Stimulated activated CD8-positive, alpha-beta memory T cell treated with anti-CD3 and anti-CD28 coated beads, Interleukin-7, amount 100 ng/mL, for 24 hours (primary cell): Measurements from ENCODE around the gene KIAA1191.

Experiments used
- DNase-seq: peaks from one replicate; pipeline ENCODE4 v3.0.0-alpha.2; 2020; ENCODE audit warnings: low read depth

KIAA1191 gene

GRCh38 chr5:176389135-176390123, 27.9 kb upstream of the KIAA1191 start:
- DNase-seq, result no peak

DNA sequence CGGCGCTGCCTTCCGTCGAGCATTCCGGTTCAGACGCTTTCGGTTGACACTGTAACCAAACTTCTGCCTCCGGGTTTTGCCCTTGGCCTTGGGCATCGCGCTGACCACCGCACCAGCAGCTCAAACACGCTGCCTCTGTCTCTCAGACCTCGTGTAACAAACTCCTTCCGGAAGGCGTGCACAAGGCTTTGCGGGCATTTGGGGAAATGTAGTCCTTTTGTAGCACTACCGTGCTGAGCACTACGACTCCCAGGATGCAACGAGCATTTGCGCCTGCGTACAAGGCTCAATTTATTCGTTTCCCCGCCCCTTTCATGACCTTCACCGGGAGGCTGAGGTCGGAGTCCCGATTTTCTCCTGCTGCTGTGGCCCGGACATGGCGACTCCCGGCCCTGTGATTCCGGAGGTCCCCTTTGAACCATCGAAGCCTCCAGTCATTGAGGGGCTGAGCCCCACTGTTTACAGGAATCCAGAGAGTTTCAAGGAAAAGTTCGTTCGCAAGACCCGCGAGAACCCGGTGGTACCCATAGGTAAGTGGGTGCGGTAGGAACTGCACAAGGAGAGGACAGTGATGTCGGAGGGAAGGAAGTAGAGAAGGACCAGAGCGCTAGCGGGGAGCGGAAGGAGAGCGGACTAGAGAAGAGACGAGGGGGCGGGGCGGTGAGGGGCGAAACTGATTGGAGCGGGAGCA, 27.0 kb upstream of the KIAA1191 start, which contains the start of the genes HIGD2A and NOP16:
HIGD2A (plus strand) TSS at position 308 of the 691 bp plus-strand sequence; CDS start at position 377, 69 bp downstream.
NOP16 (minus strand) TSS at position 155 of the 691 bp plus-strand sequence; CDS start at position 96, 59 bp downstream.
- peak; percentile 98 for DNase-seq

DNA sequence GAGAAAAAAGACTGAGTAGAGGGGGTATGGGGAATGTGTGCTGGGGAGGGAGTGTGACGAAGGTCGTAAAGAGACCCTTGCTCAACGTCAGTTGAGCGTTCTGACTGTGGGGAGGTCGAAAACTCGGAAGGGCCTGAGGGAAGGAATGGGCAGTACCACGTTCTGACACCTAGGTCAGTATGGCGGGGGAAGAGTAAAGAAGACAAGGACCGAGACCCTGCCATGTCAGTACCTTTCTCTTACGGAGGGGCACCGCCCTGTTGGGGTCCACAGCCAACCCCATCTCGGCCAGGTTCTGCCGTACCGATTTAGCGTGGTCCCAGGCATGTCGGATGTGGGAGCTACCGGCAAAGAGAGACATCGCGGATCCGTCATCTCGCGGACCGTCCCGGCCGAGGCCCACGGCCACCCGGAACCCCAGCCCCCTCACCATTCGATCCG, 26.5 kb upstream of the KIAA1191 start:
- DNase-seq, result no peak

DNA sequence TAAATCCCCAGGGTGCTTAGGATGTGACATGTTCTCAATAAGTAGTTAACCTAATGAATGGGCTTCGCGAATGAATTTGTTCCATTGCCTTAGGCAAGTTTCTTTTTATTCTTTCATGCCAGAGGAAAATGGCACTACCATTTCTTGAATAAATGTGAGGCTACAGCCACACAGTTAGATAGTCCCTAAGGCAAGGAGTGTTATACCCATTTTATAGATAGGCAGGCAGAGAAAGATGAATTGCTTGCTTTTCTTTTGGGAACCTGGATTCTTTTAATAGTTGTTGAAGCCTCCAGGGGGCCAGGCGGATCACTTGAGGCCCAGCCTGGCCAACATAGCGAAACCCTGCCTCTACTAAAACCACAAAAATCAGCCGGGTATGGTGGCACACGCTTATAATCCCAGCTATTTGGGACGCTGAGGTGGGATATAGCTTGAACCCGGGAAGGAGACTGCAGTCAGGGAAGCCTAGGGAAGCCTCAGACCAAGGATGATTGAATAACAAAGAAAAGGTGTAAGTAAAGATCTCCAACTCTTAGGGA, 25.9 kb upstream of the KIAA1191 start:
- DNase-seq, result no peak

GRCh38 chr5:176386491-176386890, 24.9 kb upstream of the KIAA1191 start:
- DNase-seq, result no peak

GRCh38 chr5:176384991-176385390, 23.4 kb upstream of the KIAA1191 start:
- no peak for DNase-seq

DNA sequence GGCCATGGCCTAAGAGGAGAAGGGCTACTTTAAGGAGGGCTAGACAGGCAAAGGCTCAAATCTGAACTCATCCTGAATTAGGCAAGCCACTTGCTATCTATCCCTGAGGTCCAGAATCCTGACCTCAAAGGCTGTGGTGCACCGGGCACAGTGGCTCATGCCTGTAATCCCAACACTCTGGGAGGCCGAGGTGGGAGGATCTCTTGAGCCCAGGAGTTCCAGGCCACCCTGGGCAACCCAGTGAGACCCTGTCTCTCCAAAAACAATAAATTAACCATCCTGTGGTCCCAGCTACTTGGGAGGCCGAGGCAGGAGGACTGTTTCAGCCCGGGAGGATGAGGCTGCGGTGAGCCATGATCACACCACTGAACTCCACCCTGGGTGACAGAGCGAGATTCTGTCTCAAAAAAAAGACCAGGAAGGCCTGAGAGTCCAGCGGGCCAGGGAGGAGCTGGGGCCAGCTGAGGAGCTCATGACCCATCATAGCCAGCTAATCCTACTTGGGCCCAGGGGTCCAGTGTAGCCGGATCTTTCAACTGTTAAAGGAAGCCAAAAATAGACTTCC, 22.9 kb upstream of the KIAA1191 start:
- no peak for DNase-seq

GRCh38 chr5:176383961-176384360, 22.4 kb upstream of the KIAA1191 start:
- DNase-seq, result no peak

DNA sequence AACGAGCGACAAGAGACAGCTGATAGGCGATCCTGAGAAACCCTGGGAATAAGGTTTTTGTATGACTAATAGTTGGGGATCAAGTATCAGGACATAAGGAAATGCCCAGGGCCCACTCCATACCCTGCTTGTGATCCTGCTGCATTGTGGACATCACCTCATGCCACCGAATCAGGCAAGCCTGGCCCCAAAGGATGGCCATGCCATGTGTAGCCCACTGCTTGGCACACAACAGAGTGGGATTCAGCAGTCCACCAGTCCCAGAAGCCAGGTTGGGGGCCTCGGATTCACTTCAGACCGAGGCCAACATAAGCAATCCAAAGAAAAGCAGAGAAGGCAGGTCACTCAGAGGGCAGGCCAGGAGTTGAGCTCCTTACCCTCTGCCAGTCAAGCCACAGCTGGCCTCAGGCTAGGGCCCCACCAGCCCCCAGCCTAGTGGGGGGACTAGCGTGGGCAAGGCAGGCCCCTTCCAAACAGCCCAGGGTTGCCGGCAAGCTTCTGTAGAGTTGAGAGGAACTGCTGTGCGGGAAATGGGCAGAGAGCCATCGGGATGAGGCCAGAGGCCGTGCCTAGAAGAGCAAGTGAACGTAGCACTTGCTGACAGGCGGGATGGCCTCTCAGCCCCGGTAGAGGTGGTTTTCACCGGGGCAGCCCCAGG, 21.8 kb upstream of the KIAA1191 start:
- DNase-seq, result no peak

DNA sequence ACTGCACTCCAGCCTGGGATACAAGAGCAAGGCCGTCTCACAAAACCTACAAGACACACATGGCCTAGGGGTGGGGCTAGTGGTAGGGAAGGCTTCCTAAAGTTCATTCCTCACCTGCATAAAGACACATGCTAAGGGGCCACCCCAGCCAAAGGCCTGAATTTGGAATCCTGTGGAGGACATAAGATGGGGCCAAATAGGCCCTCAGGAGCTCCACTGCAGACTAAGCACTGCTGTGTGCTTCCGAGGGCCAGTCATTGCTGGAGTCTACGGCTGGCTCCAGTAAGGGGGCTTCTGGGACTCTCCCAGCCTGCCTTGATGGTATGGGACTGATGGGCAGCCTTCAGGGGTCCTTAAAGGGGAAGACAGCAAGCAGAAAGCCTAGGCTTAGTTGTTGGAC, 21.2 kb upstream of the KIAA1191 start:
- DNase-seq, result no peak

- DNase-seq, result no peak
Measured at GRCh38 chr5:176381979-176382378, 20.4 kb upstream of the KIAA1191 start.

- DNase-seq, result no peak
Measured at GRCh38 chr5:176381423-176381822, 19.9 kb upstream of the KIAA1191 start.

- no peak for DNase-seq
Measured at GRCh38 chr5:176379881-176380280, 18.3 kb upstream of the KIAA1191 start.

DNA sequence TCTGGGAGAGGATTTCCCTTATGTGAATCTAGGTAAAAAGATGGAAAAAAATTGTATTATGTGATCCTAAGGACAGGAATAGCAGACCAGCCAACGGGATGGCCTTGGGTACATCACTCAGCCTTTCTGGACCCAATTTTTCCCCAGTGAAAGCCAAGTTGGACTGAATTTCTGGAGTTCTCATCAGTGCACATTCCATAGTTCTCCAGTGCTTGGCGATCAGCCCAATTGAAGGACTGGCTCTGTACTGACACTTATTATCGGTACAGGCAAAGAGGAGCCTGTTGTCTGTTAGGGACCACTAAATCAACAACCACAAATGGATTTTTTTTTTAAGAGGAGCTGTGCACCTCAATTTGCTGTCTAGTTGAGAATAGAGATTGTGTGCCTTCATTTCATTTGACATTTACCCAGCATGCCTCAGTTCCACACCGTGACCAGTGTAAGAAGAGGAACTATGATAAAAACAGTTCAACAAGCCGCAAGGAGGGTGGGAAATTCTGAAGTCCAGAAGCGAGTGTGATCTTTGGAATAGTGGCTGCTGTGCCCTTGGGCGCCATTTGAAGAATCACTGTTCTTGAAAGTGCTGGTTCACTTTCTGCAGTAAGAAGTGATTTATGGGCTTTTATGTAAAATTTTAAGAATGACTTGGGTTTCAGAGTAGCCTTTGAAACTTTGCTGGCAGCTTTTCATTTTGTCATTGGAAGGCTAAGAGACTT, 11.7 kb upstream of the KIAA1191 start:
- no peak for DNase-seq

DNA sequence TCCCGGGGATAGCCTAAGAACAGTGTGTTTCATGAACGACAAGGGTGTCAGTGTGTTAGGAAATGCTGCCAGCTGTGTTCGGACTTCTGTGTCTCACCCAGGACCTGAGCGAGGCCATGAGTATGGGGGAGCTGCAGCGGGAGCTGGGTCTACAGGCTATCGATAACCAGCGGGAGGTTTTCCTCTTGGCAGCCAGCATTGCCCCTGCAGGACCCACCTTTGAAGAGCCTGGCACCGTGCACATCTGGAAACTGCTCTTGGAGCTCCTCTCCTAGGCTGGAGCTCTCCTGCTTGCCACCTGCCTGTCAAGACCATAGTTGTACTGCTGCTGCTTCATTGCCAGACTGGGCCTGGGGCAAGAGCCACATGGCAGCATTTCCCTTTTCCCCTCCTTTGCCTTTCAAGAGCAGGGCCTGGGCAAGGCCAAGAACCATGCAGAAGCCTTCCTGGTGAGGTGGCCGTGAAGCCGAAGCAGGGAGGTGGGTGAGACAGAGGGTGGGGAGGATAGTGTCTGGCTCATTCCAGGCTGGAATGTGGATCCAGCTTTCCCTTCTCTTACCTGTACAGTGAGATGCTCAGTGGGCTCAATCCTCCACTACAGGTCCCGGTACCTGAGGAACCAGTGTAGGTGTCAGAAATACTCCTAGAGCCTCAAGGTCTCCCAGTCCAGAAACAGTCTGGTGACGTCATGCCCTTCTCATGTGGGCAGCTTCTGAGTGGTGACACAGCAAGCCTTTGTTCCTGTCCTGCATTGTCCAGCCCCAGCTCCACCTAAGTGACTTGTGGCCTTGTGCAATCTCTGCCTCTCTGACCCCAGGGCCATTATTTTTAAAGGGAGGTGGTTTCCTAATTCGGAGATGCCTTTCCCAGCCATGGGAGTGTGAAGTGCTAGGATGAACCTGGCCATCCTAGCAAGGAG, 10.3 kb upstream of the KIAA1191 start:
- no peak for DNase-seq

DNA sequence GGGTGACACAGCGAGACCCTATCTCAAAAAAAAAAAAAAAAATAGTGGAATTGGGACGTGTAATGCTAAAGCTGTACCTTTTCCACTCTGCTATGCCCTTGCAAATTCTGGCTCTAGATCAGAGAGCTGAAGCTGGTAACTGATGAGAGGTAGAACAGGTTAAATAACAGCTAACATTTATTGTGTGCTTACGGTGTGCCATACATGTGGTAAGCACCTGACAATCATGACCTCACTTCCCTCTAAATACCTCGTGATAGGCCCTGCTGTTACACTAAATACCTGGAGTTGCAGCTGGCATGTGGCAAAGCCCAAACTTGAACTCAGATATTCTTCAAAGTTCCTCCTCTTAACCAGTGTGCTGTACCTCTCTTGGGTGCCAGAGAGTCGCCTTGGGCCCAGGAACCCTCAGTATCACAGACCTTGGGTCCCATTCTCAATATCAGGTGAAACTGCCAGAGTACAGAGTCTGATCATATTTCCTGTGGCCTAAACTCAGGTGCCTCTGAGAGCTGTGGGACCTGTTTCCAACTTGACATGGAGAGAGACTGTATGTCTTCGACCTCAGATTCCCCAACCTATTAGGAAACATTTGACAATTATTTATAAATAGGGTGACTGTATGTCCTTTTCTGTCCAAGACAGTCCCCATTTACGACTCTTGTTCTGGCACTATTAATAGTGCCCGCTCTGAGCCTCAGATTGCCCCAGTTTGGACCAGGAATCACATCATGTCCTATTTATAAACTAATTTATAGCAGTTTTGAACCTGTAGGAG, 8.6 kb upstream of the KIAA1191 start:
- DNase-seq, result no peak

GRCh38 chr5:176368726-176369125, 7.2 kb upstream of the KIAA1191 start:
- no peak for DNase-seq

DNA sequence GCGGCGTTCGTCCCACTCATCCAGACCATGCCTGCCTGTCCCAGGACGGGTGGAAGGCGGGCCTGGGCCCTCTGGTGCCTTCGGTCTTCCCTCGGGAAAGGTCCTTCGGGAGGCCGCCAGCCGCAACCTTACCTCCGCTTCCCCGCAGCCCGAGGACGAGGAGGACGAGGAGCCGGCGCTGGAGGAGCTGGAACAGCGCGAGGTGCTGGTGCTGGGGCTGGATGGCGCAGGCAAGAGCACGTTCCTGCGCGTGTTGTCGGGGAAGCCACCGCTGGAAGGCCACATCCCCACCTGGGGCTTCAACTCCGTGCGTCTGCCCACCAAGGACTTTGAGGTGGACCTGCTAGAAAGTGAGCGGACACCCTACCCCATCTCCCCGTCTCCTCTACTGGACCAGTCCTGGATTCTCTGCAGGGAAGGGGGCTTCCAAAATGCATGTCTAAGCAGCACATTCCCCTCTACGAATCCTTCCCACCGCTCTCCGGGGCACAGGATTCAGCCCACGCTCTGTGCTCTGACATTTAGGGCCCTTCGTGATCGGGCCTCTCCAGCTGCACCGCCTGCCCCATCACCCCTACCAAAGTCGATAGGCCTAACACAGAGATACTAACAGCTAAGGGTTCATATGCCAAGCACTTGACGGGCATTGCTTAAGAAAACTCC, 4.8 kb upstream of the KIAA1191 start:
- no peak for DNase-seq
